GM08714 (cell line): ENCODE data around the gene DHRSX.
"Not testable (repeated sequence)": the region's sequence is repeated elsewhere in the genome, so short reads cannot be mapped to it uniquely, and the experiment has no call there.

Source experiments
- H3K4me3 ChIP-seq: fragments of 200-500 bp; sonication (Bioruptor generic); 2 replicates; pipeline ENCODE4 v1.5.1; 2014; ENCODE audit warnings: mild to moderate bottlenecking, low read length, inconsistent platforms
- ZNF274 ChIP-seq: IDR thresholded peaks from 2 replicates; pipeline ENCODE4 v1.6.1; 2012; ENCODE audit warnings: mild to moderate bottlenecking, low read depth, low read length

The DHRSX gene

GRCh38 chrX:2264179-2265030, 236.4 kb downstream of the DHRSX start:
- H3K4me3 ChIP-seq: no peak overlapping the region
- no peak for TF ChIP-seq ZNF274

GRCh38 chrX:2263203-2263602, 237.6 kb downstream of the DHRSX start:
- no peak for TF ChIP-seq ZNF274

GRCh38 chrX:2262668-2263055, 238.1 kb downstream of the DHRSX start:
- no peak overlapping the region for H3K4me3 ChIP-seq
- no peak for TF ChIP-seq ZNF274

More at GRCh38 chrX:2263203-2263602, 237.6 kb downstream of the DHRSX start:
- H3K4me3 ChIP-seq: no peak overlapping the region

GRCh38 chrX:2261831-2262667, 238.7 kb downstream of the DHRSX start:
- no peak for TF ChIP-seq ZNF274
- no peak overlapping the region for H3K4me3 ChIP-seq

GRCh38 chrX:2252331-2253065, 248.3 kb downstream of the DHRSX start:
- TF ChIP-seq ZNF274: no peak

GRCh38 chrX:2251211-2251610, 249.6 kb downstream of the DHRSX start:
- TF ChIP-seq ZNF274: no peak
- no peak overlapping the region for H3K4me3 ChIP-seq

More at GRCh38 chrX:2252331-2253065, 248.3 kb downstream of the DHRSX start:
- H3K4me3 ChIP-seq: no peak overlapping the region

GRCh38 chrX:2243913-2244460, 256.8 kb downstream of the DHRSX start:
- no peak for TF ChIP-seq ZNF274
- H3K4me3 ChIP-seq: no peak overlapping the region

- H3K4me3 ChIP-seq: no peak overlapping the region
- no peak for TF ChIP-seq ZNF274
Measured at GRCh38 chrX:2242980-2243379, 257.8 kb downstream of the DHRSX start.

GRCh38 chrX:2242326-2242725, 258.4 kb downstream of the DHRSX start:
- H3K4me3 ChIP-seq: no peak overlapping the region
- TF ChIP-seq ZNF274: no peak

- H3K4me3 ChIP-seq: not testable (repeated sequence)
Measured at GRCh38 chrX:2241496-2241895, 259.3 kb downstream of the DHRSX start.

GRCh38 chrX:2240761-2241160, 260.0 kb downstream of the DHRSX start:
- H3K4me3 ChIP-seq: not testable (repeated sequence)

GRCh38 chrX:2237976-2238375, 262.8 kb downstream of the DHRSX start:
- no peak overlapping the region for H3K4me3 ChIP-seq
- no peak for TF ChIP-seq ZNF274

GRCh38 chrX:2231570-2232192, 269.1 kb downstream of the DHRSX start:
- no peak for TF ChIP-seq ZNF274
- H3K4me3 ChIP-seq: no peak overlapping the region

- TF ChIP-seq ZNF274: no peak
- H3K4me3 ChIP-seq: no peak overlapping the region
Measured at GRCh38 chrX:2230457-2230856, 270.3 kb downstream of the DHRSX start.
